Lung (tissue), 12 donors: ENCODE results near the gene VARS2. TPM values are rescaled to one million over a fixed set of nuclear protein-coding genes. Genes with fewer than 3 reads are reported as not detected.
"Not testable (repeated sequence)": the region's sequence is repeated elsewhere in the genome, so short reads cannot be mapped to it uniquely, and the experiment has no call there.

Experiments
- ATAC-seq: fragments of 200-7000 bp; cut with Tn5 transposase; one replicate; pipeline ENCODE4 v1.9.1; 2020; ENCODE audit warnings: moderate number of reproducible peaks; ENCODE audit not compliant: insufficient read depth, low FRiP score
- DNase-seq, 3 donors: peaks; one replicate each; pipeline ENCODE4 v3.0.0-alpha.2; 2013 to 2017
- H3K27ac ChIP-seq, 2 donors: one replicate each; pipeline ENCODE4 v1.5.1; 2013; ENCODE audit warnings: mild to moderate bottlenecking in 2 of 2, moderate library complexity in 2 of 2, control low read depth in 1 of 2, inconsistent platforms in 1 of 2, low read depth in 1 of 2, low read length in 1 of 2
- H3K27me3 ChIP-seq, 3 donors: one replicate each; pipeline ENCODE4 v1.5.1; 2013; ENCODE audit warnings: low read length in 2 of 3; ENCODE audit not compliant: control insufficient read depth in 3 of 3, insufficient read depth in 3 of 3
- H3K36me3 ChIP-seq, 4 donors: one replicate each; pipeline ENCODE4 v1.5.1; 2013; ENCODE audit warnings: low read length in 4 of 4, mild to moderate bottlenecking in 1 of 4, moderate library complexity in 1 of 4; ENCODE audit not compliant: control insufficient read depth in 4 of 4, insufficient read depth in 4 of 4
- H3K4me1 ChIP-seq, 5 donors: one replicate each; pipeline ENCODE4 v1.5.1; 2013; ENCODE audit warnings: low read length in 5 of 5, mild to moderate bottlenecking in 2 of 5, moderate library complexity in 1 of 5; ENCODE audit not compliant: control insufficient read depth in 5 of 5, insufficient read depth in 5 of 5
- H3K4me3 ChIP-seq: one replicate; pipeline ENCODE4 v1.5.1; 2013; ENCODE audit warnings: mild to moderate bottlenecking, control low read depth, moderate library complexity
- H3K9ac ChIP-seq, 2 donors: one replicate each; pipeline ENCODE4 v1.5.1; 2013; ENCODE audit warnings: low read length in 2 of 2, control low read depth in 1 of 2; ENCODE audit not compliant: insufficient read depth in 1 of 2
- H3K9me3 ChIP-seq, 4 donors: one replicate each; pipeline ENCODE4 v1.5.1; 2013; ENCODE audit warnings: low read length in 3 of 4, mild to moderate bottlenecking in 1 of 4, moderate library complexity in 1 of 4; ENCODE audit not compliant: control insufficient read depth in 4 of 4, insufficient read depth in 3 of 4
- CTCF ChIP-seq: IDR thresholded peaks from 2 replicates; pipeline ENCODE4 v1.5.1; 2012; ENCODE audit warnings: mild to moderate bottlenecking; ENCODE audit errors: control extremely low read depth, extremely low read depth
- WGBS, 2 donors: extraction: QIAGEN DNeasy Blood & Tissue Kit; methylation state at CpG; one replicate each; pipeline ENCODE4 v1.1.7; 2013; 5-methylcytosine and 5-hydroxymethylcytosine counted together
- polyA plus RNA-seq, 2 donors: library from polyadenylated mRNA; stranded (reverse); fragments of 200-250 nt; gene quantifications; one replicate each; pipeline ENCODE4 v1.2.1, GENCODE V29; 2013
- total RNA-seq, 2 donors: library from RNA; depleted of rRNA in 1 of 2; stranded (reverse); fragments of >200 nt in 1 of 2; gene quantifications; one replicate each; pipeline ENCODE4 v1.2.1, GENCODE V29; 2014 to 2021
- donor health status: control.
- donor health status: control.
- donor health status: Bipolar disorder and iron deficiency.
- donor health status: healthy.
- donor health status: DM: yes; HTN: yes; CAD: no.

The VARS2 gene
- total and polyA plus RNA-seq, 4 donors = 17.4 to 38.4 (median 25.5) TPM

DNA sequence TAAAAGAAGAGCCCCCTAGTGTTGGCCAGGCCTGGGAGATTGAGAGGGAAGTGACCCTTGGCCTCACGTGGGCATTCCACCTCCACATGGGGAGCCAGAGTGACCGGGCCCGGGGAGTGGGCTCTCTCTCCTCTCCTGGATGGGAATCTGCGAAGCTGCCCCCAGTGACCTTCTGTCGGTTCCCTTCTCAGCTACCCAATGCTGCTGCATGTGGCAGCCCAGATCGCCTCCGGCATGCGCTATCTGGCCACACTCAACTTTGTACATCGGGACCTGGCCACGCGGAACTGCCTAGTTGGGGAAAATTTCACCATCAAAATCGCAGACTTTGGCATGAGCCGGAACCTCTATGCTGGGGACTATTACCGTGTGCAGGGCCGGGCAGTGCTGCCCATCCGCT, 16.2 kb upstream of the VARS2 start:
- Histone ChIP-seq H3K4me3 (no peak overlapping the region), H3K27ac (no peak overlapping the region), H3K36me3 (peaks cover 0 to 34% (median 21%) of the 10 kb centered on the region in 4 donors), H3K27me3 (no peaks in the 10 kb centered on the region), H3K4me1 (no peaks in the 10 kb centered on the region), H3K9me3 (no peaks in the 10 kb centered on the region), H3K9ac (no peak overlapping the region)
- DNase-seq = no peak
- no peak for TF ChIP-seq CTCF
- 90 to 95% methylated on average over 16 of the region's 16 CpGs for WGBS, 2 donors
- ATAC-seq = no peak

DNA sequence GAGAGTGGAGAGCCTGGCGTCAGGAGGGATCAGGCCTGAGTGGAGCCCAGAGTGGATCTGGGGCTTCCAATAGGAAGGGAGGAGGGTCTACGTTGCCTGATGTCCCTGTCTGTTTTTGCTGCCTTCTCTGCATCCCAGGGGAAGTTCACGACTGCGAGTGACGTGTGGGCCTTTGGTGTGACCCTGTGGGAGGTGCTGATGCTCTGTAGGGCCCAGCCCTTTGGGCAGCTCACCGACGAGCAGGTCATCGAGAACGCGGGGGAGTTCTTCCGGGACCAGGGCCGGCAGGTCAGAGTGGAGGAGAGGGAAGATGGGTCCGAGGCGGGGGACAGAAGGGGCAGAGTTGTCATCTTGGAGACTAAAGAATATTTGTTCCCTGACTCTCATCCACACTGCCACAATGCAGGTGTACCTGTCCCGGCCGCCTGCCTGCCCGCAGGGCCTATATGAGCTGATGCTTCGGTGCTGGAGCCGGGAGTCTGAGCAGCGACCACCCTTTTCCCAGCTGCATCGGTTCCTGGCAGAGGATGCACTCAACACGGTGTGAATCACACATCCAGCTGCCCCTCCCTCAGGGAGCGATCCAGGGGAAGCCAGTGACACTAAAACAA, 15.2 kb upstream of the VARS2 start:
- no peak for TF ChIP-seq CTCF
- H3K4me1 ChIP-seq = no peaks in the 10 kb centered on the region
- peaks cover 0 to 30% (median 18%) of the 10 kb centered on the region in 4 donors for H3K36me3 ChIP-seq
- H3K9ac ChIP-seq = no peak overlapping the region
- WGBS, 2 donors = 87 to 91% methylated on average over 22 to 23 of the region's 23 CpGs
- H3K4me3 ChIP-seq = no peak overlapping the region
- H3K27me3 ChIP-seq = no peaks in the 10 kb centered on the region
- ATAC-seq = no peak
- no peaks in the 10 kb centered on the region for H3K9me3 ChIP-seq
- DNase-seq = no peak
- no peak overlapping the region for H3K27ac ChIP-seq

- H3K27me3 ChIP-seq = no peaks in the 10 kb centered on the region
- H3K9me3 ChIP-seq = no peaks in the 10 kb centered on the region
- TF ChIP-seq CTCF = no peak
- no peak for ATAC-seq
- no peak for DNase-seq
- no peak overlapping the region for H3K4me3 ChIP-seq
- no peak overlapping the region for H3K9ac ChIP-seq
- peaks cover 0 to 16% (median 8%) of the 10 kb centered on the region in 4 donors for H3K36me3 ChIP-seq
- no peak overlapping the region for H3K27ac ChIP-seq
- 89 to 92% methylated on average over 1 of the region's 1 CpG for WGBS, 2 donors
- H3K4me1 ChIP-seq = no peaks in the 10 kb centered on the region
Observed at GRCh38 chr6:30900863-30901417, 13.1 kb upstream of the VARS2 start.

- Histone ChIP-seq H3K9me3 (no peaks in the 10 kb centered on the region), H3K27me3 (no peaks in the 10 kb centered on the region), H3K9ac (no peak overlapping the region), H3K4me3 (no peak overlapping the region), H3K36me3 (peaks cover 0 to 14% (median 8%) of the 10 kb centered on the region in 4 donors), H3K4me1 (no peaks in the 10 kb centered on the region), H3K27ac (no peak overlapping the region)
- TF ChIP-seq CTCF = no peak
- DNase-seq (no peak), ATAC-seq (no peak)
Observed at GRCh38 chr6:30901436-30901835, 12.6 kb upstream of the VARS2 start.

DNA sequence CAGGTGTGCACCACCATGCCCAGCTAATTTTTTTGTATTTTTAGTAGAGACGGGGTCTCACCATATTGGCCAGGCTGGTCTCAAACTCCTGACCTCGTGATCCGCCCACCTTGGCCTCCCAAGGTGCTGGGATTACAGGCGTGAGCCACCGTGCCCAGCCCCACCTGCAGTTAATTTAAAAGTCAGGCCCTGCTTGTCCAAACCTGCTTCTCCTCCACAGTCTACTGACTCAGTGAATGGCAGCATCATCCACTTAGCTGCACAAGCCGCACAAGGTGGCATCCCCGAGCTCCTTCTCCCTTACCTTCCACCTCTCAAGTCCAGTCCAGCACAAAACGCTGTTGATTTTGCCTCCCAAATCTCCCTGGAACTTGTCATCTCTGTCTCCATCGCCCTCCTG, 11.8 kb upstream of the VARS2 start:
- not testable (repeated sequence) for H3K9ac ChIP-seq, H3K4me3 ChIP-seq, H3K4me1 ChIP-seq, H3K27me3 ChIP-seq, DNase-seq, ATAC-seq, H3K9me3 ChIP-seq, H3K27ac ChIP-seq
- WGBS, 2 donors = 80 to 89% methylated on average over 9 of the region's 9 CpGs
- peaks cover 0 to 11% (median 5%) of the 10 kb centered on the region in 4 donors for H3K36me3 ChIP-seq
